ENCODE results near the gene NUDCD3.

DNA sequence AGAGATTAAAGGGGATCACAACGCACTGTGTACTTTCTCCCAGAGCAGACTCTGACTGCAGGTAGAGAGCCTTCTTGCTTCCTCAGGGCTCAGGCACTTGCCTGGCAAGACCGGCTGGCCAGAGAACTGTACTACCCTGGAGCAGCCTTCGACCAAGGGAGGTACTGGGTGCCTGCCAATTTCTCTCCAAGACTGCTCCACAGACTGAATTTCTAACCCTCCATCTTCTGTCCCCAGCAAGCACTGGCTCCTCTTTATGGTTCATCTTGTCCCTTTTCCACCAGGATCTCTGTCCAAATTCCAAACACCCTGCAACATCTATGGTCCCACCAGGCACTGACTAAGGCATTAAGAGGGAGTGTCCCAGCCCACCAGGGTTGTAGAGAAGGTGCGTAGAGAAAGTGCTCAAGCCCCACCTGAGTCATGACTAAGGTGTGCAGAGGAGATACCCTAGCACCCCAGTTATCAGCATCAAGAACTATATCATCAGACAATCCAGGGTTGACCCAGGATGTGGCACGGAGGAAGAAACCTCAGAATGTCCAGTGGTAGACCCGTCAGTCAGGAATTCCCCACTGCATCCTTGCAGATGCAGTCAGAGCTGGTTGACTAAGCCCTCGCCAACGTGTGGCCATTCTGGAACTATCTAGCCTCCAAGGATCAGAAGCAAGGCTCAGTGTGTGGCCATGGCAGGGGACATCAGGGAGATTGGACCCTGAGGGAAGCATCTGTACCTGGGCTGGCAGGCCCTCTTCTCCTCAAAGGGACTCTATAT is 104.1 kb downstream of the NUDCD3 start:
- TF ChIP-seq, protein P1, sequence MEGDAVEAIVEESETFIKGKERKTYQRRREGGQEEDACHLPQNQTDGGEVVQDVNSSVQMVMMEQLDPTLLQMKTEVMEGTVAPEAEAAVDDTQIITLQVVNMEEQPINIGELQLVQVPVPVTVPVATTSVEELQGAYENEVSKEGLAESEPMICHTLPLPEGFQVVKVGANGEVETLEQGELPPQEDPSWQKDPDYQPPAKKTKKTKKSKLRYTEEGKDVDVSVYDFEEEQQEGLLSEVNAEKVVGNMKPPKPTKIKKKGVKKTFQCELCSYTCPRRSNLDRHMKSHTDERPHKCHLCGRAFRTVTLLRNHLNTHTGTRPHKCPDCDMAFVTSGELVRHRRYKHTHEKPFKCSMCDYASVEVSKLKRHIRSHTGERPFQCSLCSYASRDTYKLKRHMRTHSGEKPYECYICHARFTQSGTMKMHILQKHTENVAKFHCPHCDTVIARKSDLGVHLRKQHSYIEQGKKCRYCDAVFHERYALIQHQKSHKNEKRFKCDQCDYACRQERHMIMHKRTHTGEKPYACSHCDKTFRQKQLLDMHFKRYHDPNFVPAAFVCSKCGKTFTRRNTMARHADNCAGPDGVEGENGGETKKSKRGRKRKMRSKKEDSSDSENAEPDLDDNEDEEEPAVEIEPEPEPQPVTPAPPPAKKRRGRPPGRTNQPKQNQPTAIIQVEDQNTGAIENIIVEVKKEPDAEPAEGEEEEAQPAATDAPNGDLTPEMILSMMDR (IDR thresholded peaks at IDR 0.05): no peak
- no peak for TF ChIP-seq ZFX (IDR thresholded peaks at IDR 0.05; ENCODE audit: borderline replicate concordance)
